Body of pancreas (tissue), 4 donors: ENCODE data around the gene JOSD2. TPM values are rescaled to one million over a fixed set of nuclear protein-coding genes. Genes with fewer than 3 reads are reported as not detected.

ENCODE experiments used
- ATAC-seq: fragments of 150-250 bp; one replicate; pipeline ENCODE4 v1.9.1; 2016
- DNase-seq, 4 donors: peaks; one replicate each; pipeline ENCODE4 v3.0.0-alpha.2; 2019
- H3K27ac ChIP-seq, 4 donors: fragments of 200-600 bp; sonication (generic); 1 replicate in 3 of 4; 2 replicates in 1 of 4; pipeline versions ENCODE4 v1.5.1 to v1.6.1; 2016 to 2019; ENCODE audit warnings: mild to moderate bottlenecking in 1 of 4, mixed read lengths in 1 of 4, moderate library complexity in 1 of 4
- H3K27me3 ChIP-seq, 2 donors: fragments of 200-600 bp; sonication (generic); one replicate each; pipeline ENCODE4 v1.6.0; 2016; ENCODE audit warnings: mild to moderate bottlenecking in 1 of 2
- H3K36me3 ChIP-seq, 2 donors: fragments of 200-600 bp; sonication (generic); replicated peaks in 1 of 2; 2 replicates each; pipeline ENCODE4 v1.5.1; 2016; ENCODE audit warnings: low read depth in 2 of 2; ENCODE audit not compliant: insufficient read depth in 1 of 2
- H3K4me1 ChIP-seq: fragments of 200-600 bp; sonication (generic); one replicate; pipeline ENCODE4 v1.6.0; 2016
- H3K4me3 ChIP-seq, 2 donors: fragments of 200-600 bp; sonication (generic); 1 replicate in 1 of 2; 2 replicates in 1 of 2; pipeline ENCODE4 v1.5.1; 2016 to 2019
- H3K9me3 ChIP-seq, 3 donors: fragments of 200-600 bp; sonication (generic); 1 replicate in 2 of 3; 2 replicates in 1 of 3; pipeline ENCODE4 v1.5.1; 2016
- CTCF ChIP-seq, 7 experiments: fragments of 450-650 bp in 4 of 7; fragments of 200-600 bp in 3 of 7; sonication (generic) in 3 of 7; IDR thresholded peaks; one replicate each; pipeline ENCODE4 v1.5.1; 2016 to 2019; ENCODE audit warnings: antibody characterized with exemption in 7 of 7
- POLR2A ChIP-seq, 3 donors: fragments of 450-650 bp; IDR thresholded peaks; one replicate each; pipeline ENCODE4 v1.6.1; 2016; ENCODE audit warnings: antibody characterized with exemption in 3 of 3, mild to moderate bottlenecking in 2 of 3
- WGBS, 2 donors: methylation state at CpG; one replicate each; pipeline ENCODE4 v1.1.5; 2017; 5-methylcytosine and 5-hydroxymethylcytosine counted together
- intact Hi-C: fragments of 100-400 bp; cut with DNase I; formaldehyde crosslinking; loops from one replicate; pipeline ENCODE4 v1.15.1; 2023
- total RNA-seq, 2 donors: library from RNA; depleted of rRNA; stranded (reverse); fragments of >200 nt; gene quantifications; one replicate each; pipeline ENCODE4 v1.1.0, GENCODE V29; 2016

Gene JOSD2
- total RNA-seq, 2 donors from 2014 or later, result 5.6 to 7.5 TPM

DNA sequence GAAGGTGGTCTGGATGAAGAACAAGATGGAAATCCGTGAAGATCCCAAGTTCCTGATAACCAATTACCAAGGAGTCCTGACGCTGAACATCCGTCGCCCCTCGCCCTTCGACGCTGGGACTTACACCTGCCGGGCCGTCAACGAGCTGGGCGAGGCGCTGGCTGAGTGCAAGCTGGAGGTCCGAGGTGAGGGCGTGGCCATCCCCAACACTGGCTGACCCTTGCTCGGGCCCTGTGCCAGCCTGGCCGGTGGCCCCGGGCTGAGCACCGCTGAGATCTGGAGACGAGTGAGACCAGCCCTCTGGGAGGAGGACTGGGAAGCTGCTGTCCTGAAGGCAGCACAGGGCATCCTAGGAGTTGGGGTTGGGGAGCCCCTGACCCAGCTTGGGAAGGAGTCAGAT is 46.6 kb downstream of the JOSD2 start:
- no peak overlapping the region for H3K4me3 ChIP-seq
- no peak for TF ChIP-seq POLR2A (IDR thresholded peaks at IDR 0.05)
- no peak for TF ChIP-seq CTCF (IDR thresholded peaks at IDR 0.05)
- no peaks in the 10 kb centered on the region for H3K9me3 ChIP-seq
- WGBS, 2 donors, result 40 to 56% methylated on average over 1 to 19 of the region's 19 CpGs
- peaks cover 0 to 4% of the 10 kb centered on the region in 2 donors for H3K27me3 ChIP-seq
- ATAC-seq, result no peak
- H3K36me3 ChIP-seq, result no peaks in the 10 kb centered on the region
- H3K4me1 ChIP-seq, result no peaks in the 10 kb centered on the region
- intact Hi-C loops, result loop anchor here (5.0 kb wide), 1 partner anchor 92 kb away; no protein-coding TSS in a partner anchor
- DNase-seq, result no peak
- H3K27ac ChIP-seq, result no peak overlapping the region

- H3K27ac ChIP-seq, result no peak overlapping the region
- H3K4me1 ChIP-seq, result no peaks in the 10 kb centered on the region
- ATAC-seq, result no peak
- no peak overlapping the region for H3K4me3 ChIP-seq
- H3K9me3 ChIP-seq, result no peaks in the 10 kb centered on the region
- peaks cover 0 to 8% of the 10 kb centered on the region in 2 donors for H3K27me3 ChIP-seq
- H3K36me3 ChIP-seq, result no peaks in the 10 kb centered on the region
- TF ChIP-seq CTCF (IDR thresholded peaks at IDR 0.05) (no peak), POLR2A (IDR thresholded peaks at IDR 0.05) (no peak)
- DNase-seq, result no peak
- intact Hi-C loops, result loop anchor here (5.0 kb wide), 1 partner anchor 91 kb away; no protein-coding TSS in a partner anchor
- 69 to 70% methylated on average over 7 of the region's 7 CpGs for WGBS, 2 donors
Measured at GRCh38 chr19:50462970-50463369, 48.0 kb downstream of the JOSD2 start.

GRCh38 chr19:50461066-50461875 is 49.7 kb downstream of the JOSD2 start:
- H3K4me3 ChIP-seq, result no peak overlapping the region
- WGBS, 2 donors, result 16 to 20% methylated on average over 19 to 28 of the region's 28 CpGs
- no peaks in the 10 kb centered on the region for H3K4me1 ChIP-seq
- intact Hi-C loops, result loop anchor here (5.0 kb wide), 1 partner anchor 89 kb away; no protein-coding TSS in a partner anchor
- no peak overlapping the region for H3K27ac ChIP-seq
- TF ChIP-seq CTCF (IDR thresholded peaks at IDR 0.05) (peak; percentile 72 to 92 (median 84)), POLR2A (IDR thresholded peaks at IDR 0.05) (no peak)
- H3K36me3 ChIP-seq, result no peaks in the 10 kb centered on the region
- ATAC-seq, result peak; percentile 82
- no peaks in the 10 kb centered on the region for H3K9me3 ChIP-seq
- H3K27me3 ChIP-seq, result peaks cover 0 to 11% of the 10 kb centered on the region in 2 donors
- DNase-seq, result peak; percentile 58 to 67 (median 64)

DNA sequence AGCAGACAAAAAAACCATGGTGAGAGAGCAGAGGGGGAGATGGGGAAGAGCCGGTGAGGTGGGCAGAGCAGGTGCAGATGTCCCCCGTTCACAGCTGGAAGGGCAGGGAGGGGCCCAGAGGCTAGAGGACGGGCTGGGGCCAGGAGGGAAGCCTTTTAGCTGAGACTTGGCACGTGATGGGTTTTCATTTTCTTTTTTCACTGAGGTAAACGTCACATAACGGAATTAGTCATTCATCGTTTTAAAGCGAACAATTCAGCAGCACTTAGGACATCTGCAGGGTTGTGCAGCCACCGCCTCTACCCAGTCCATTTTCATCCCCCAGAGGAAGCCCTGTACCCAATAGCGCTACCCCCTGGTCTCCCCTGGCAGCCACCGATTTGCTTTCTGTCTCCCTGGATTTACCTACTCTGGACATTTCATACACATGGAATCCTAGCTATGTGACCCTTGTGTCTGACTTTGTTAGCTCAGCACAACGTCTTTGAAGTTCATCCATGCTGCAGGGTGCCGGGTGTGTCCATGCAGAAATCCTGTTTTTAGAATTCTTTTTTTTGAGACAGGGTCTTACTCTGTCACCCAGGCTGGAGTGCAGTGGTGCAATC is 50.7 kb downstream of the JOSD2 start:
- TF ChIP-seq CTCF (IDR thresholded peaks at IDR 0.05) (no peak), POLR2A (IDR thresholded peaks at IDR 0.05) (no peak)
- Histone ChIP-seq H3K27ac (no peak overlapping the region), H3K9me3 (no peaks in the 10 kb centered on the region), H3K27me3 (peaks cover 0 to 11% of the 10 kb centered on the region in 2 donors), H3K4me1 (no peaks in the 10 kb centered on the region), H3K36me3 (no peaks in the 10 kb centered on the region), H3K4me3 (no peak overlapping the region)
- intact Hi-C loops, result loop anchor here (5.0 kb wide), 1 partner anchor 88 kb away; no protein-coding TSS in a partner anchor
- DNase-seq (no peak), ATAC-seq (no peak)
- 24 to 33% methylated on average over 13 of the region's 13 CpGs for WGBS, 2 donors
